Smooth muscle cell of the coronary artery (primary cell): ENCODE data around the gene DUSP11. TPM values are rescaled to one million over a fixed set of nuclear protein-coding genes. Genes with fewer than 3 reads are reported as not detected.

Experiments used
- total RNA-seq: library from RNA; depleted of rRNA; stranded (reverse); fragments of >200 nt; gene quantifications from 2 replicates; pipeline ENCODE4 v1.2.3, GENCODE V29; 2014; ENCODE audit warnings: low replicate concordance

The DUSP11 gene
- 10.8 and 22.3 TPM in 2 replicates for total RNA-seq

GRCh38 chr2:73779467-73780236, at the start of gene DUSP11:
TSS of gene DUSP11 (minus strand) at chr2:73780103. CDS start at chr2:73779974, 129 bp downstream.

GRCh38 chr2:73828818-73829570, 49.1 kb upstream of the DUSP11 start, which contains the start of gene STAMBP:
TSS of gene STAMBP (plus strand) at chr2:73828961. CDS start at chr2:73830857, 1,896 bp downstream.

DNA sequence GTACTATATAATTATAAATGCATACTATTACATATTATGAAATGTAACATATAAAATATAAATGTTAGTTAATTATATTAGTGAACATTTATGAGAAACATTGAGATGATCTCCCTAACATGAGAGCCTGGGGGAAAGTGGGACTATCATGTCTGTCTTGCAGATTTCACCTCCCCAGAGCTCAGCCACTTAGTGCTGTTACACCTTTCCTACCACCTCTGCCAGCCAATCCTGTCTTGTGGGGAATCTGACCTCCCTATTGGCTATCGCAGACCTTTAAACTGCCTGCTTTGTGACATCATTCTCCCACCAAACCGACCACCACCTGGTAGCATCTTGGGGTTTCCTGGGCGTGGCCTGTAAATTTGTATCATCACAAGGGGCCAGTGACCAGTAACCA, 4.0 kb upstream of the DUSP11 start, which contains the start of gene C2orf78:
TSS of gene C2orf78 (plus strand) at position 301 of the 400 bp plus-strand sequence. CDS start 127 bp downstream, outside the sequence.

GRCh38 chr2:73736855-73737779, 42.8 kb downstream of the DUSP11 start, which contains the start of gene TPRKB:
TSS of gene TPRKB (minus strand) at chr2:73737345. CDS start at chr2:73734569, 2,776 bp downstream.

Other genes starting within 250 kb of the DUSP11 start
- not detected in 2 replicates for gene NAT8, start 137.7 kb downstream of the DUSP11 start, total RNA-seq
- 9.6 and 20.8 TPM in 2 replicates for gene TPRKB, start 42.8 kb downstream of the DUSP11 start, total RNA-seq
- gene C2orf78, start 4.1 kb upstream of the DUSP11 start, total RNA-seq = not detected in 2 replicates
- gene STAMBP, start 48.9 kb upstream of the DUSP11 start, total RNA-seq = 16.4 and 21.3 TPM in 2 replicates
- gene ACTG2, start 112.9 kb upstream of the DUSP11 start, total RNA-seq = 0.35 and 0.60 TPM in 2 replicates
- gene DGUOK, start 146.8 kb upstream of the DUSP11 start, total RNA-seq = 18.3 and 54.3 TPM in 2 replicates
- 1.5 and 2.9 TPM in 2 replicates for gene TET3, start 204.8 kb upstream of the DUSP11 start, total RNA-seq